Skeletal muscle tissue (tissue), 4 donors: ENCODE data around the gene BDH2. TPM values are rescaled to one million over a fixed set of nuclear protein-coding genes. Genes with fewer than 3 reads are reported as not detected.

Source experiments
- H3K27ac ChIP-seq: one replicate; pipeline ENCODE4 v1.7.0; 2013; ENCODE audit warnings: mild to moderate bottlenecking, low read depth, low read length, inconsistent platforms
- H3K27me3 ChIP-seq, 3 donors: one replicate each; pipeline ENCODE4 v1.7.0; 2013; ENCODE audit warnings: low read length in 3 of 3; ENCODE audit not compliant: control insufficient read depth in 3 of 3, insufficient read depth in 3 of 3
- H3K36me3 ChIP-seq, 3 donors: one replicate each; pipeline ENCODE4 v1.7.0; 2013; ENCODE audit warnings: low read length in 3 of 3; ENCODE audit not compliant: control insufficient read depth in 3 of 3, insufficient read depth in 3 of 3
- H3K4me1 ChIP-seq, 3 donors: one replicate each; pipeline ENCODE4 v1.7.0; 2013; ENCODE audit warnings: low read length in 3 of 3, mild to moderate bottlenecking in 3 of 3; ENCODE audit not compliant: control insufficient read depth in 3 of 3, insufficient read depth in 3 of 3
- H3K4me3 ChIP-seq, 3 donors: one replicate each; pipeline ENCODE4 v1.7.0; 2013; ENCODE audit warnings: low read length in 3 of 3
- H3K9ac ChIP-seq, 3 donors: one replicate each; pipeline ENCODE4 v1.7.0; 2013; ENCODE audit warnings: low read length in 3 of 3, mild to moderate bottlenecking in 3 of 3, moderate library complexity in 2 of 3, low read depth in 1 of 3
- H3K9me3 ChIP-seq, 3 donors: one replicate each; pipeline ENCODE4 v1.7.0; 2013; ENCODE audit warnings: low read length in 3 of 3; ENCODE audit not compliant: control insufficient read depth in 3 of 3
- total RNA-seq: library from RNA; depleted of rRNA; stranded (reverse); fragments of >200 nt; gene quantifications from one replicate; pipeline ENCODE4 v1.2.3, GENCODE V29; 2014
- donor health status: Osteomylitis.

Gene BDH2
- 23.0 TPM for total RNA-seq

- peaks cover 14 to 20% (median 15%) of the 10 kb centered on the region in 3 donors for H3K4me1 ChIP-seq
- peak within 1 kb of the TSS; percentile 74 to 82 (median 75) for H3K4me3 ChIP-seq
- peak within 1 kb of the TSS; percentile 37 for H3K27ac ChIP-seq
- peak within 1 kb of the TSS; percentile 65 to 79 (median 78) for H3K9ac ChIP-seq
- H3K36me3 ChIP-seq, result no peaks in the 10 kb centered on the region
- no peaks in the 10 kb centered on the region for H3K9me3 ChIP-seq
- no peaks in the 10 kb centered on the region for H3K27me3 ChIP-seq
These were observed at the start of gene BDH2 for GRCh38 chr4:103099691-103100392. Gene BDH2, minus strand, starts transcription at chr4:103099834. Its CDS starts 3,580 bp downstream, at chr4:103096254.

- no peaks in the 10 kb centered on the region for H3K27me3 ChIP-seq
- H3K4me1 ChIP-seq, result no peaks in the 10 kb centered on the region
- H3K36me3 ChIP-seq, result no peaks in the 10 kb centered on the region
- no peak overlapping the region for H3K27ac ChIP-seq
- no peaks in the 10 kb centered on the region for H3K9me3 ChIP-seq
- H3K4me3 ChIP-seq, result no peak overlapping the region
- no peak overlapping the region for H3K9ac ChIP-seq
These were observed 45.3 kb upstream of the BDH2 start for GRCh38 chr4:103144926-103145325.

GRCh38 chr4:103137446-103137827 lies 37.8 kb upstream of the BDH2 start:
- Histone ChIP-seq H3K27me3 (no peaks in the 10 kb centered on the region), H3K4me1 (no peaks in the 10 kb centered on the region), H3K9ac (no peak overlapping the region), H3K4me3 (no peak overlapping the region), H3K9me3 (no peaks in the 10 kb centered on the region), H3K27ac (no peak overlapping the region), H3K36me3 (no peaks in the 10 kb centered on the region)

GRCh38 chr4:103136671-103137445 lies 37.2 kb upstream of the BDH2 start:
- no peaks in the 10 kb centered on the region for H3K9me3 ChIP-seq
- H3K4me3 ChIP-seq, result no peak overlapping the region
- H3K4me1 ChIP-seq, result no peaks in the 10 kb centered on the region
- no peak overlapping the region for H3K27ac ChIP-seq
- H3K9ac ChIP-seq, result no peak overlapping the region
- no peaks in the 10 kb centered on the region for H3K27me3 ChIP-seq
- no peaks in the 10 kb centered on the region for H3K36me3 ChIP-seq

- no peak overlapping the region for H3K9ac ChIP-seq
- H3K27me3 ChIP-seq, result no peaks in the 10 kb centered on the region
- H3K4me3 ChIP-seq, result no peak overlapping the region
- H3K36me3 ChIP-seq, result no peaks in the 10 kb centered on the region
- peaks cover 0 to 2% (median 0%) of the 10 kb centered on the region in 3 donors for H3K9me3 ChIP-seq
- H3K4me1 ChIP-seq, result no peaks in the 10 kb centered on the region
- H3K27ac ChIP-seq, result no peak overlapping the region
These were observed 29.5 kb upstream of the BDH2 start for GRCh38 chr4:103129174-103129573.

- no peak overlapping the region for H3K27ac ChIP-seq
- no peaks in the 10 kb centered on the region for H3K36me3 ChIP-seq
- no peaks in the 10 kb centered on the region for H3K4me1 ChIP-seq
- H3K9me3 ChIP-seq, result peaks cover 0 to 2% (median 0%) of the 10 kb centered on the region in 3 donors
- H3K9ac ChIP-seq, result no peak overlapping the region
- H3K4me3 ChIP-seq, result no peak overlapping the region
- H3K27me3 ChIP-seq, result no peaks in the 10 kb centered on the region
These were observed 26.5 kb upstream of the BDH2 start for GRCh38 chr4:103126126-103126525.

- Histone ChIP-seq H3K36me3 (no peaks in the 10 kb centered on the region), H3K9me3 (no peaks in the 10 kb centered on the region), H3K27me3 (no peaks in the 10 kb centered on the region), H3K27ac (no peak overlapping the region), H3K4me1 (no peaks in the 10 kb centered on the region), H3K9ac (no peak overlapping the region), H3K4me3 (no peak overlapping the region)
These were observed 23.5 kb upstream of the BDH2 start for GRCh38 chr4:103123114-103123513.

GRCh38 chr4:103118166-103118565 lies 18.5 kb upstream of the BDH2 start:
- Histone ChIP-seq H3K27ac (no peak overlapping the region), H3K9me3 (no peaks in the 10 kb centered on the region), H3K4me3 (no peak overlapping the region), H3K9ac (no peak overlapping the region), H3K27me3 (no peaks in the 10 kb centered on the region), H3K36me3 (no peaks in the 10 kb centered on the region), H3K4me1 (no peaks in the 10 kb centered on the region)

GRCh38 chr4:103111598-103111997 lies 12.0 kb upstream of the BDH2 start:
- Histone ChIP-seq H3K36me3 (no peaks in the 10 kb centered on the region), H3K27me3 (no peaks in the 10 kb centered on the region), H3K4me1 (no peaks in the 10 kb centered on the region), H3K27ac (no peak overlapping the region), H3K9ac (no peak overlapping the region), H3K9me3 (no peaks in the 10 kb centered on the region), H3K4me3 (no peak overlapping the region)

- H3K4me1 ChIP-seq, result no peaks in the 10 kb centered on the region
- no peaks in the 10 kb centered on the region for H3K27me3 ChIP-seq
- no peak overlapping the region for H3K27ac ChIP-seq
- no peak overlapping the region for H3K4me3 ChIP-seq
- no peak overlapping the region for H3K9ac ChIP-seq
- no peaks in the 10 kb centered on the region for H3K36me3 ChIP-seq
- H3K9me3 ChIP-seq, result no peaks in the 10 kb centered on the region
These were observed 8.9 kb upstream of the BDH2 start for GRCh38 chr4:103108542-103108941.
